HepG2 (cell line): ENCODE data around the gene SRSF1. TPM values are rescaled to one million over a fixed set of nuclear protein-coding genes. Genes with fewer than 3 reads are reported as not detected.

ENCODE experiments used
- ATAC-seq: fragments of 200-7000 bp; cut with Tn5 transposase; 3 replicates; pipeline ENCODE4 v1.9.1; 2020; ENCODE audit warnings: mild to moderate bottlenecking, moderate library complexity
- BruUV-seq: library from RNA; stranded (reverse); fragments of 400-500 nt; replicated peaks from 2 replicates; lab custom pipeline; 2021; lab: Mats Ljungman, UMichigan
- CTCF ChIA-PET: fragments of 300-600 bp; formaldehyde crosslinking; extraction: SDS; loops from one replicate; lab custom pipeline; 2021; ENCODE audit warnings: low total read pairs, inconsistent platforms, low intra/inter-chr PET ratio; lab: Yijun Ruan, JAX
- POLR2A ChIA-PET: fragments of 350-600 bp; sonication (Branson Sonifier 250); formaldehyde crosslinking; loops from one replicate; lab custom pipeline; 2020; ENCODE audit warnings: antibody characterized with exemption, inconsistent platforms; lab: Yijun Ruan, JAX
- DNase-seq: peaks from one replicate; pipeline ENCODE4 v3.0.0-alpha.2; 2015; ENCODE audit warnings: low spot score
- FAIRE-seq: peaks from 3 replicates; lab custom pipeline; 2011; peaks lifted over from hg19 to GRCh38; lab: Jason Lieb, UNC
- H2AFZ ChIP-seq: one replicate; pipeline ENCODE4 v1.6.1; 2011; ENCODE audit warnings: low read length, inconsistent platforms
- H3K27ac ChIP-seq: fragments of 300-600 bp; 3 replicates; pipeline ENCODE4 v1.8.0; 2011; ENCODE audit warnings: mixed run types, mild to moderate bottlenecking, mixed read lengths, low read length, inconsistent platforms; ENCODE audit not compliant: insufficient read depth; ENCODE audit errors: extremely low read length
- H3K27me3 ChIP-seq, 2 experiments: fragments of 200-600 bp in 1 of 2; 2 replicates in 1 of 2; 3 replicates in 1 of 2; pipeline versions ENCODE4 v1.6.0 to v1.8.0; 2011; ENCODE audit warnings: low read length in 2 of 2, mild to moderate bottlenecking in 2 of 2, moderate library complexity in 2 of 2, inconsistent platforms in 1 of 2; ENCODE audit not compliant: insufficient read depth in 2 of 2, control insufficient read depth in 1 of 2
- H3K36me3 ChIP-seq, 2 experiments: fragments of 200-600 bp in 1 of 2; replicated peaks in 1 of 2; 2 replicates in 1 of 2; 3 replicates in 1 of 2; pipeline versions ENCODE4 v1.5.1 to v1.8.0; 2011; ENCODE audit warnings: low read length in 2 of 2, inconsistent platforms in 1 of 2; ENCODE audit not compliant: insufficient read depth in 2 of 2, control insufficient read depth in 1 of 2
- H3K4me1 ChIP-seq: 2 replicates; pipeline ENCODE4 v1.5.1; 2012; ENCODE audit warnings: low read length, inconsistent platforms; ENCODE audit not compliant: insufficient read depth
- H3K4me2 ChIP-seq: 2 replicates; pipeline ENCODE4 v1.6.0; 2011; ENCODE audit warnings: low read depth, low read length, inconsistent platforms
- H3K4me3 ChIP-seq, 3 experiments: fragments of 200-600 bp in 1 of 3; sonication (generic), shearing (Covaris generic) in 1 of 3; replicated peaks in 1 of 3; 2 replicates each; pipeline ENCODE4 v1.5.1; 2011 to 2016; ENCODE audit warnings: low read length in 3 of 3, inconsistent platforms in 2 of 3, low read depth in 2 of 3, mild to moderate bottlenecking in 2 of 3, control low read depth in 1 of 3, mixed read lengths in 1 of 3; ENCODE audit not compliant: insufficient read depth in 1 of 3
- H3K79me2 ChIP-seq: one replicate; pipeline ENCODE4 v1.6.1; 2011; ENCODE audit warnings: low read length, inconsistent platforms; ENCODE audit not compliant: insufficient read depth
- H3K9ac ChIP-seq: 2 replicates; pipeline ENCODE4 v1.6.0; 2011; ENCODE audit warnings: mild to moderate bottlenecking, low read depth, low read length, inconsistent platforms; ENCODE audit not compliant: insufficient read depth
- H3K9me3 ChIP-seq: 2 replicates; pipeline ENCODE4 v1.5.1; 2012; ENCODE audit warnings: mild to moderate bottlenecking, low read length
- H4K20me1 ChIP-seq: 2 replicates; pipeline ENCODE4 v1.6.0; 2011; ENCODE audit warnings: inconsistent platforms, mild to moderate bottlenecking, low read length, moderate library complexity; ENCODE audit not compliant: insufficient read depth
- GATAD1 ChIP-seq: IDR thresholded peaks from 2 replicates; pipeline ENCODE4 v1.6.1; 2016; ENCODE audit warnings: missing genetic modification reagents, missing compliant biosample characterization
- KDM2A ChIP-seq: sonication (generic); formaldehyde crosslinking; IDR thresholded peaks from 2 replicates; pipeline ENCODE4 v1.4.0; 2020; ENCODE audit warnings: low read depth, missing genetic modification reagents, borderline replicate concordance
- KLF11 ChIP-seq: IDR thresholded peaks from 2 replicates; pipeline ENCODE4 v1.6.1; 2016; ENCODE audit warnings: missing compliant biosample characterization
- MBD4 ChIP-seq: IDR thresholded peaks from 2 replicates; pipeline ENCODE4 v1.6.1; 2012; ENCODE audit warnings: low read length, inconsistent platforms, borderline replicate concordance
- MNT ChIP-seq: fragments of 450-650 bp; IDR thresholded peaks from 2 replicates; pipeline ENCODE4 v1.6.1; 2016
- NFYC ChIP-seq: IDR thresholded peaks from 2 replicates; pipeline ENCODE4 v1.6.1; 2016; ENCODE audit warnings: missing genetic modification reagents, missing compliant biosample characterization
- PHF5A ChIP-seq: IDR thresholded peaks from one replicate; pipeline ENCODE4 v1.6.1; 2018; ENCODE audit warnings: low read depth, missing genetic modification reagents; ENCODE audit not compliant: unreplicated experiment
- POLR2A ChIP-seq, 2 experiments: IDR thresholded peaks; 2 replicates each; pipeline ENCODE4 v1.6.1; 2011; ENCODE audit warnings: low read depth in 2 of 2, low read length in 2 of 2, mild to moderate bottlenecking in 1 of 2, moderate library complexity in 1 of 2; ENCODE audit not compliant: insufficient read depth in 1 of 2
- POLR2AphosphoS5 ChIP-seq: IDR thresholded peaks from 2 replicates; pipeline ENCODE4 v1.6.1; 2012; ENCODE audit warnings: low read depth, low read length
- POLR2G ChIP-seq: fragments of 200-400 bp; formaldehyde crosslinking; IDR thresholded peaks from 2 replicates; pipeline ENCODE4 v1.6.1; 2018; ENCODE audit warnings: mild to moderate bottlenecking, low read depth, low read length, moderate library complexity
- RAD21 ChIP-seq: fragments of 450-650 bp; formaldehyde crosslinking; IDR thresholded peaks from 2 replicates; pipeline ENCODE4 v1.5.0; 2020; ENCODE audit warnings: mild to moderate bottlenecking
- RBM22 ChIP-seq: fragments of 200-400 bp; formaldehyde crosslinking; optimal IDR thresholded peaks from 2 replicates; pipeline ENCODE3; 2017; ENCODE audit warnings: mild to moderate bottlenecking, low read length, moderate library complexity
- STAG1 ChIP-seq: sonication (generic); formaldehyde crosslinking; IDR thresholded peaks from 2 replicates; pipeline ENCODE4 v1.4.0; 2020; ENCODE audit warnings: missing genetic modification reagents
- WGBS: methylation state at CpG from one replicate; pipeline ENCODE4 v1.1.6; 2017; ENCODE audit warnings: low lambda C conversion rate; 5-methylcytosine and 5-hydroxymethylcytosine counted together
- in situ Hi-C: cut with HindIII; loops from 2 replicates; pipeline ENCODE4 v1.10.0; 2017; ENCODE audit warnings: low pct_unique_long_range_greater_than_20kb; ENCODE audit not compliant: extremely low pct_ligation_motif_present
- intact Hi-C: fragments of 100-400 bp; cut with micrococcal nuclease; formaldehyde crosslinking; loops from one replicate; pipeline ENCODE4 v1.10.0; 2022; ENCODE audit not compliant: unreplicated experiment
- polyA plus RNA-seq, 8 experiments: library from polyadenylated mRNA; depleted of rRNA in 3 of 8; stranded (reverse) in 7 of 8; unstranded in 1 of 8; fragments of >200 nt; fragmentation: Illumina TruSeq in 4 of 8; extraction: Trizol in 4 of 8; gene quantifications; 2 replicates each; pipeline versions ENCODE4 v1.2.1 to v1.2.3, GENCODE V29; 2011 to 2016; ENCODE audit warnings: low read depth in 4 of 8, missing spikeins in 1 of 8, mixed read lengths in 1 of 8; ENCODE audit not compliant: insufficient read depth in 1 of 8
- total RNA-seq, 5 experiments: library from RNA; depleted of rRNA; stranded (reverse); fragments of >200 nt; fragmentation: Illumina TruSeq; extraction: Trizol; gene quantifications; 2 replicates each; pipeline ENCODE4 v1.2.3, GENCODE V29; 2016; ENCODE audit warnings: low read depth in 1 of 5

The SRSF1 gene
- total and polyA plus RNA-seq, 2 of the 13 experiments (the other 11 are each of a cell fraction or from before 2014, with no cell fraction given), result 142 to 445 TPM

- CTCF ChIA-PET, result interaction anchor here (1.5 to 2.0 kb wide), 3 partner anchors 101 to 137 kb away, joined by 7 to 15 read pairs (median 7); no protein-coding TSS in a partner anchor
- POLR2A ChIA-PET, result interaction anchor here (0.7 to 14.7 kb wide), 8 partner anchors 12 to 143 kb away, joined by 3 to 173 read pairs (median 16); partner anchors contain the start of gene SRSF1
- ATAC-seq (peak; percentile 15), FAIRE-seq (no peak), DNase-seq (no peak)
- in situ Hi-C loops, result no loop called here
- Histone ChIP-seq H3K9me3 (no peaks in the 10 kb centered on the region), H3K4me1 (peaks cover 65% of the 10 kb centered on the region), H3K36me3 (no peaks in the 10 kb centered on the region; a peak in 1 of 5 replicates), H3K27me3 (no peaks in the 10 kb centered on the region), H4K20me1 (peaks cover 3% of the 10 kb centered on the region; the same call in 1 of the 2 replicates), H3K79me2 (no peaks in the 10 kb centered on the region), H3K9ac (no peak overlapping the region), H3K4me2 (peak overlapping the region; percentile 59), H3K27ac (peak overlapping the region; percentile 52), H2AFZ (no peak overlapping the region), H3K4me3 (peak overlapping the region in 1 of 3 experiments; percentile 8; a peak in 1 of 6 replicates)
- BruUV-seq, result no TSS peak
- 0 out of 2 replicates have a peak, but pooled peaks have one; percentile 18 for TF ChIP-seq RAD21 (CRISPR knock-in tag)
- no peak for TF ChIP-seq GATAD1 (CRISPR knock-in tag)
- TF ChIP-seq POLR2G, result 0 out of 2 replicates have a peak, but pooled peaks have one; percentile 21
- peak; percentile 11 for TF ChIP-seq PHF5A (CRISPR knock-in tag)
- TF ChIP-seq KDM2A, result 0 out of 2 replicates have a peak, but pooled peaks have one; percentile 24
- TF ChIP-seq RBM22, result peak; percentile 90
- peak; percentile 36; the same call in 1 of the 2 replicates for TF ChIP-seq MBD4
- 0 out of 2 replicates have a peak, but pooled peaks have one; percentile 8 for TF ChIP-seq STAG1 (CRISPR knock-in tag)
- peak; percentile 31 to 44; a peak in 2 of 4 replicates for TF ChIP-seq POLR2A (IDR thresholded peaks at IDR 0.05; ENCODE audit: insufficient read depth in 1 of 2, low read depth in 2 of 2, low read length in 2 of 2)
- no peak for TF ChIP-seq NFYC (CRISPR knock-in tag)
- TF ChIP-seq POLR2AphosphoS5, result 0 out of 2 replicates have a peak, but pooled peaks have one; percentile 0
- peak; percentile 6; the same call in 1 of the 2 replicates for TF ChIP-seq KLF11 (CRISPR knock-in tag)
- no peak for TF ChIP-seq MNT
- intact Hi-C loops, result loop anchor here (2.0 kb wide), 1 partner anchor 92 kb away; no protein-coding TSS in a partner anchor
- WGBS, result 24% methylated on average over 2 of the region's 2 CpGs
These were observed 12.6 kb downstream of the SRSF1 start for GRCh38 chr17:57994436-57994835.
